ENCODE results near the gene DLD.

DNA sequence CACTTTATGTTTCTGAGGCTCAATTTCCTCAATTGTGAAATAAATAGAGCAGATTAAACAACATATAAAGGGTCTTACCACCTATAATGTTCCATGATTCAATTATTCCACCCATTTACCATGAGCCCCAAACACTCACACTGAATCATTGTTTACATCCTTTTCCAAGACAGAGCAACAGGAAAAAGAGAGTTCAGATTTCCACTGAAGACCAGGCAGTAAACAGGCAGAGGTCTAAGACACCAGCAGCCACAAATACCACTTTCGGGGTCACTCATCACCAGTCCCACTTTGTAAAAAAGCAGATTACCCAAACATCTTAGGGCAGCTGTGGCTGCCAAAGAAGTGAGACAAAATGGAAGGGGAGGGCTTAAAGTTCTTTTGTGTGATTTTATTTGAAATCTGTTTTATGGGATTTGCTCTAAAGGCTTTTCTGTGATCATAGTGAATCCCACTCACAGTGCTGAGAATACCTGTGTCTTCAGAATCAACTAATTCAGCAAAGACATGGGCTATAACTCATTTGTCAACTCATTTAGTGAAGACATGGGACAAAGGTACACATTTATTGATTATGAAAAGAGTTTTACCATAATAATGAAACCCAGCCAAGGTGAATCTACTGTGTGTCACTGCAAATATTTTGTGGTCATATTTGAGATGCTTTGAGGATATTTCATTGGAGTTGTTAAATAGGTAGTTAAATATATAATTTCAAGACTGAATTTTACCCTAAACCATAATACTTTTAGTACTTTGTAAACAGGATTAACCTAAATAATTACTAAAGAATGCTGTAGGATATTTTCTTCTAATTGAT is 24.8 kb upstream of the DLD start:
- TF ChIP-seq, protein P1, sequence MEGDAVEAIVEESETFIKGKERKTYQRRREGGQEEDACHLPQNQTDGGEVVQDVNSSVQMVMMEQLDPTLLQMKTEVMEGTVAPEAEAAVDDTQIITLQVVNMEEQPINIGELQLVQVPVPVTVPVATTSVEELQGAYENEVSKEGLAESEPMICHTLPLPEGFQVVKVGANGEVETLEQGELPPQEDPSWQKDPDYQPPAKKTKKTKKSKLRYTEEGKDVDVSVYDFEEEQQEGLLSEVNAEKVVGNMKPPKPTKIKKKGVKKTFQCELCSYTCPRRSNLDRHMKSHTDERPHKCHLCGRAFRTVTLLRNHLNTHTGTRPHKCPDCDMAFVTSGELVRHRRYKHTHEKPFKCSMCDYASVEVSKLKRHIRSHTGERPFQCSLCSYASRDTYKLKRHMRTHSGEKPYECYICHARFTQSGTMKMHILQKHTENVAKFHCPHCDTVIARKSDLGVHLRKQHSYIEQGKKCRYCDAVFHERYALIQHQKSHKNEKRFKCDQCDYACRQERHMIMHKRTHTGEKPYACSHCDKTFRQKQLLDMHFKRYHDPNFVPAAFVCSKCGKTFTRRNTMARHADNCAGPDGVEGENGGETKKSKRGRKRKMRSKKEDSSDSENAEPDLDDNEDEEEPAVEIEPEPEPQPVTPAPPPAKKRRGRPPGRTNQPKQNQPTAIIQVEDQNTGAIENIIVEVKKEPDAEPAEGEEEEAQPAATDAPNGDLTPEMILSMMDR (conservative IDR thresholded peaks at IDR 0.05; ENCODE audit: low read depth in 2 of 2): no peak
- TF ChIP-seq, protein P2, sequence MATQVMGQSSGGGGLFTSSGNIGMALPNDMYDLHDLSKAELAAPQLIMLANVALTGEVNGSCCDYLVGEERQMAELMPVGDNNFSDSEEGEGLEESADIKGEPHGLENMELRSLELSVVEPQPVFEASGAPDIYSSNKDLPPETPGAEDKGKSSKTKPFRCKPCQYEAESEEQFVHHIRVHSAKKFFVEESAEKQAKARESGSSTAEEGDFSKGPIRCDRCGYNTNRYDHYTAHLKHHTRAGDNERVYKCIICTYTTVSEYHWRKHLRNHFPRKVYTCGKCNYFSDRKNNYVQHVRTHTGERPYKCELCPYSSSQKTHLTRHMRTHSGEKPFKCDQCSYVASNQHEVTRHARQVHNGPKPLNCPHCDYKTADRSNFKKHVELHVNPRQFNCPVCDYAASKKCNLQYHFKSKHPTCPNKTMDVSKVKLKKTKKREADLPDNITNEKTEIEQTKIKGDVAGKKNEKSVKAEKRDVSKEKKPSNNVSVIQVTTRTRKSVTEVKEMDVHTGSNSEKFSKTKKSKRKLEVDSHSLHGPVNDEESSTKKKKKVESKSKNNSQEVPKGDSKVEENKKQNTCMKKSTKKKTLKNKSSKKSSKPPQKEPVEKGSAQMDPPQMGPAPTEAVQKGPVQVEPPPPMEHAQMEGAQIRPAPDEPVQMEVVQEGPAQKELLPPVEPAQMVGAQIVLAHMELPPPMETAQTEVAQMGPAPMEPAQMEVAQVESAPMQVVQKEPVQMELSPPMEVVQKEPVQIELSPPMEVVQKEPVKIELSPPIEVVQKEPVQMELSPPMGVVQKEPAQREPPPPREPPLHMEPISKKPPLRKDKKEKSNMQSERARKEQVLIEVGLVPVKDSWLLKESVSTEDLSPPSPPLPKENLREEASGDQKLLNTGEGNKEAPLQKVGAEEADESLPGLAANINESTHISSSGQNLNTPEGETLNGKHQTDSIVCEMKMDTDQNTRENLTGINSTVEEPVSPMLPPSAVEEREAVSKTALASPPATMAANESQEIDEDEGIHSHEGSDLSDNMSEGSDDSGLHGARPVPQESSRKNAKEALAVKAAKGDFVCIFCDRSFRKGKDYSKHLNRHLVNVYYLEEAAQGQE (IDR thresholded peaks at IDR 0.05; ENCODE audit: unreplicated experiment): no peak
- TF ChIP-seq POLR2AphosphoS5 (IDR thresholded peaks at IDR 0.05; ENCODE audit: low read depth) (no peak), EZH2 (IDR thresholded peaks at IDR 0.05; ENCODE audit: low read depth, unreplicated experiment) (no peak), EZH2phosphoT487 (IDR thresholded peaks at IDR 0.05; ENCODE audit: unreplicated experiment) (no peak), STAT1 (IDR thresholded peaks at IDR 0.05; ENCODE audit: unreplicated experiment) (no peak)
- TF ChIP-seq, protein P3, sequence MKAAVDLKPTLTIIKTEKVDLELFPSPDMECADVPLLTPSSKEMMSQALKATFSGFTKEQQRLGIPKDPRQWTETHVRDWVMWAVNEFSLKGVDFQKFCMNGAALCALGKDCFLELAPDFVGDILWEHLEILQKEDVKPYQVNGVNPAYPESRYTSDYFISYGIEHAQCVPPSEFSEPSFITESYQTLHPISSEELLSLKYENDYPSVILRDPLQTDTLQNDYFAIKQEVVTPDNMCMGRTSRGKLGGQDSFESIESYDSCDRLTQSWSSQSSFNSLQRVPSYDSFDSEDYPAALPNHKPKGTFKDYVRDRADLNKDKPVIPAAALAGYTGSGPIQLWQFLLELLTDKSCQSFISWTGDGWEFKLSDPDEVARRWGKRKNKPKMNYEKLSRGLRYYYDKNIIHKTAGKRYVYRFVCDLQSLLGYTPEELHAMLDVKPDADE (IDR thresholded peaks at IDR 0.05): no peak
- TF ChIP-seq, protein P4, sequence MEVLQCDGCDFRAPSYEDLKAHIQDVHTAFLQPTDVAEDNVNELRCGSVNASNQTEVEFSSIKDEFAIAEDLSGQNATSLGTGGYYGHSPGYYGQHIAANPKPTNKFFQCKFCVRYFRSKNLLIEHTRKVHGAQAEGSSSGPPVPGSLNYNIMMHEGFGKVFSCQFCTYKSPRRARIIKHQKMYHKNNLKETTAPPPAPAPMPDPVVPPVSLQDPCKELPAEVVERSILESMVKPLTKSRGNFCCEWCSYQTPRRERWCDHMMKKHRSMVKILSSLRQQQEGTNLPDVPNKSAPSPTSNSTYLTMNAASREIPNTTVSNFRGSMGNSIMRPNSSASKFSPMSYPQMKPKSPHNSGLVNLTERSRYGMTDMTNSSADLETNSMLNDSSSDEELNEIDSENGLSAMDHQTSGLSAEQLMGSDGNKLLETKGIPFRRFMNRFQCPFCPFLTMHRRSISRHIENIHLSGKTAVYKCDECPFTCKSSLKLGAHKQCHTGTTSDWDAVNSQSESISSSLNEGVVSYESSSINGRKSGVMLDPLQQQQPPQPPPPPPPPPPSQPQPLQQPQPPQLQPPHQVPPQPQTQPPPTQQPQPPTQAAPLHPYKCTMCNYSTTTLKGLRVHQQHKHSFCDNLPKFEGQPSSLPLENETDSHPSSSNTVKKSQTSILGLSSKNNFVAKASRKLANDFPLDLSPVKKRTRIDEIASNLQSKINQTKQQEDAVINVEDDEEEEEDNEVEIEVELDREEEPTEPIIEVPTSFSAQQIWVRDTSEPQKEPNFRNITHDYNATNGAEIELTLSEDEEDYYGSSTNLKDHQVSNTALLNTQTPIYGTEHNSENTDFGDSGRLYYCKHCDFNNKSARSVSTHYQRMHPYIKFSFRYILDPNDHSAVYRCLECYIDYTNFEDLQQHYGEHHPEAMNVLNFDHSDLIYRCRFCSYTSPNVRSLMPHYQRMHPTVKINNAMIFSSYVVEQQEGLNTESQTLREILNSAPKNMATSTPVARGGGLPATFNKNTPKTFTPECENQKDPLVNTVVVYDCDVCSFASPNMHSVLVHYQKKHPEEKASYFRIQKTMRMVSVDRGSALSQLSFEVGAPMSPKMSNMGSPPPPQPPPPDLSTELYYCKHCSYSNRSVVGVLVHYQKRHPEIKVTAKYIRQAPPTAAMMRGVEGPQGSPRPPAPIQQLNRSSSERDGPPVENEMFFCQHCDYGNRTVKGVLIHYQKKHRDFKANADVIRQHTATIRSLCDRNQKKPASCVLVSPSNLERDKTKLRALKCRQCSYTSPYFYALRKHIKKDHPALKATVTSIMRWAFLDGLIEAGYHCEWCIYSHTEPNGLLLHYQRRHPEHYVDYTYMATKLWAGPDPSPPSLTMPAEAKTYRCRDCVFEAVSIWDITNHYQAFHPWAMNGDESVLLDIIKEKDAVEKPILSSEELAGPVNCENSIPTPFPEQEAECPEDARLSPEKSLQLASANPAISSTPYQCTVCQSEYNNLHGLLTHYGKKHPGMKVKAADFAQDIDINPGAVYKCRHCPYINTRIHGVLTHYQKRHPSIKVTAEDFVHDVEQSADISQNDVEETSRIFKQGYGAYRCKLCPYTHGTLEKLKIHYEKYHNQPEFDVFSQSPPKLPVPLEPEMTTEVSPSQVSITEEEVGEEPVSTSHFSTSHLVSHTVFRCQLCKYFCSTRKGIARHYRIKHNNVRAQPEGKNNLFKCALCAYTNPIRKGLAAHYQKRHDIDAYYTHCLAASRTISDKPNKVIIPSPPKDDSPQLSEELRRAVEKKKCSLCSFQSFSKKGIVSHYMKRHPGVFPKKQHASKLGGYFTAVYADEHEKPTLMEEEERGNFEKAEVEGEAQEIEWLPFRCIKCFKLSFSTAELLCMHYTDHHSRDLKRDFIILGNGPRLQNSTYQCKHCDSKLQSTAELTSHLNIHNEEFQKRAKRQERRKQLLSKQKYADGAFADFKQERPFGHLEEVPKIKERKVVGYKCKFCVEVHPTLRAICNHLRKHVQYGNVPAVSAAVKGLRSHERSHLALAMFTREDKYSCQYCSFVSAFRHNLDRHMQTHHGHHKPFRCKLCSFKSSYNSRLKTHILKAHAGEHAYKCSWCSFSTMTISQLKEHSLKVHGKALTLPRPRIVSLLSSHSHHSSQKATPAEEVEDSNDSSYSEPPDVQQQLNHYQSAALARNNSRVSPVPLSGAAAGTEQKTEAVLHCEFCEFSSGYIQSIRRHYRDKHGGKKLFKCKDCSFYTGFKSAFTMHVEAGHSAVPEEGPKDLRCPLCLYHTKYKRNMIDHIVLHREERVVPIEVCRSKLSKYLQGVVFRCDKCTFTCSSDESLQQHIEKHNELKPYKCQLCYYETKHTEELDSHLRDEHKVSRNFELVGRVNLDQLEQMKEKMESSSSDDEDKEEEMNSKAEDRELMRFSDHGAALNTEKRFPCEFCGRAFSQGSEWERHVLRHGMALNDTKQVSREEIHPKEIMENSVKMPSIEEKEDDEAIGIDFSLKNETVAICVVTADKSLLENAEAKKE (CRISPR knock-in tag; IDR thresholded peaks at IDR 0.05): no peak

Measured in GM23338 (cell line).